ENCODE data around the gene GNG4.

DNA sequence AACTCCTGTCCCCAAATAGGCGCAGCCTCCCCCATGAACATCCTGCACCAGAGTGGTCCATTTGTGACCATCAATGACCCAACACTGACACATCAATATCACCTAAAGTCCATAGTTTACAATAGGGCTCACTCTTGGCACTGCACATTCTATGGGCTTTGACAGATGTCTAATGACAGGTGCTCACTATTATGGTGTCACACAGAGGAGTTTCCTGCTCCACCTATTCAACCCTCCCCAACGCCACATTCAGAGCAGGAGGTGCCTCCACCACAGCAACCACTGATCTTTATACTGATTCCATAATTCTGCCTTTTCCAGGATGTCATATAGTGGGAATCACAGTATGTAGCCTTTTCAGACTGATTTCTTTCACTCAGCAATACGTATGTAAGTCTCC lies 24.2 kb downstream of the GNG4 start:
- TF ChIP-seq, protein P1, sequence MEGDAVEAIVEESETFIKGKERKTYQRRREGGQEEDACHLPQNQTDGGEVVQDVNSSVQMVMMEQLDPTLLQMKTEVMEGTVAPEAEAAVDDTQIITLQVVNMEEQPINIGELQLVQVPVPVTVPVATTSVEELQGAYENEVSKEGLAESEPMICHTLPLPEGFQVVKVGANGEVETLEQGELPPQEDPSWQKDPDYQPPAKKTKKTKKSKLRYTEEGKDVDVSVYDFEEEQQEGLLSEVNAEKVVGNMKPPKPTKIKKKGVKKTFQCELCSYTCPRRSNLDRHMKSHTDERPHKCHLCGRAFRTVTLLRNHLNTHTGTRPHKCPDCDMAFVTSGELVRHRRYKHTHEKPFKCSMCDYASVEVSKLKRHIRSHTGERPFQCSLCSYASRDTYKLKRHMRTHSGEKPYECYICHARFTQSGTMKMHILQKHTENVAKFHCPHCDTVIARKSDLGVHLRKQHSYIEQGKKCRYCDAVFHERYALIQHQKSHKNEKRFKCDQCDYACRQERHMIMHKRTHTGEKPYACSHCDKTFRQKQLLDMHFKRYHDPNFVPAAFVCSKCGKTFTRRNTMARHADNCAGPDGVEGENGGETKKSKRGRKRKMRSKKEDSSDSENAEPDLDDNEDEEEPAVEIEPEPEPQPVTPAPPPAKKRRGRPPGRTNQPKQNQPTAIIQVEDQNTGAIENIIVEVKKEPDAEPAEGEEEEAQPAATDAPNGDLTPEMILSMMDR (conservative IDR thresholded peaks at IDR 0.05; ENCODE audit: low read length) = no peak
- TF ChIP-seq EZH2phosphoT487 (IDR thresholded peaks at IDR 0.05; ENCODE audit: borderline replicate concordance) = no peak

All from Loucy (cell line).